CD4-positive, alpha-beta T cell treated with Interferon gamma for 1 hour (primary cell): ENCODE results near the gene DNAH8.
"Not testable (repeated sequence)": the region's sequence is repeated elsewhere in the genome, so short reads cannot be mapped to it uniquely, and the experiment has no call there.

Experiments
- DNase-seq: peaks from one replicate; pipeline ENCODE4 v3.0.0-alpha.2; 2020

DNAH8 gene

DNA sequence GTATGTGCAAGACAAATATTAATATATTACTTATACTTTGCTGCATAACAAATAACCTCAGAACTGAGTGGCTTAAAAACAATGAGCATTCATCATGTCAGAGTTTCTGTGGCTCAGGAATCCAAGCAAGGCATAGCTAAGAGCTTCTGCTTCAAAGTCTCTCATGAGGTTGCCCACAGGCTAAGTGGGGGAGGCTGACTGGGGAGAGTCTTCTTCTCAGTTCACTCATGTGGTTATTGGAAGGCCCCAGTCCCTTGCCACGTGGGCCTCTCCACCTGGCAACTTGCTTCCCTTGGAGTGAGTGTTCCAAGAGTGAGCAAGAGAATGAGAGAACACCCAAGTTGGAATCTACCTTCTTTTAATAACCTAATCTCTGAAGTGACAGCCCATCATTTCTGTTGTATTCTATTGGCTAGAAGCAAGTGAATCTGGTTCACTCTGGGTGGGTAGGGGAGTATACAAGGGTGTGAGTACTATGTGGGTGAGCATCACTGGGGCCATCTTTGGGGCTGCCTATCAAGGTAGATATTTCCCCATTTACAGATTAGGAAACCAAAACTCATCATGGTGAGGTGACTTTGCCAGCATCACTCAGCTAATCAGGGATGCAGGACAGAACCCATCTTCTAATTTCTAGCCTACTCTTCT, 36.0 kb downstream of the DNAH8 start:
- DNase-seq = no peak

DNA sequence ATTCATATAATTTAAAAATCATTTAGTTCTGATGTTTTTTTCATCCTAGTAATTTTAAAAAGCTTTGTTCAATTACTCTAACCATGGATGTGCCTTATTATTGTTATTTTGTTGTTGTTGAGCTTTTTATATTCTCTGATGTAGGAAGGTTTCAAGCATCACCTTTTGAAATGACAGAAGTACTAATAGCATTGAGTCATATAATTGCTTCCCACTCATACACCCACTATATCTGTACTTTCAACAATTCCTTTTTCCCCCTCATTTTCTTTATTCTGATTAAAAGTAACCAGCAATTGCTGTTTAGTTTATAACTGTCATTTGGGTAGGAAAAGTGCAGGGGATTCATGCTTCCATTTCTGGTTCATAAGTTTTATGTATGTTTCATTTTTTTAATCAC, 38.6 kb downstream of the DNAH8 start:
- no peak for DNase-seq

DNA sequence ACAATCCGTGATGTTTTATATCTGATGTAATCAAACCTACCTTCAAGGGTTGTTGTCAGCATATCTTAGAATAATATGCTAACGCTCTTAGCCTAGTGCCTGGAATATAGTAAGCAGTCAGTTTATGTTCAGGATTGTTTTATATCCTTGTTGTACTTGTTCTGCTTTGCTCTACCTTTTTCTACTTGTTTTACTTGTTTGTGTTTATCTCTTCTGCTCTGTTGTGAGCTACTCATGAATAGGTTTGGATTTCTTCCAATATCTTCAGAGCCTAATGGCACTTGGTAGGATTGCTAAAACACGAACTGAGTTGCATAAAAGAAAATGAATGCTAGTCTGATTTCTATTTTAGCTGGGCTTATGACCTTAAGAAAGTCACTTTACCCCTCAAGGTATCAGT, 40.1 kb downstream of the DNAH8 start:
- no peak for DNase-seq

DNA sequence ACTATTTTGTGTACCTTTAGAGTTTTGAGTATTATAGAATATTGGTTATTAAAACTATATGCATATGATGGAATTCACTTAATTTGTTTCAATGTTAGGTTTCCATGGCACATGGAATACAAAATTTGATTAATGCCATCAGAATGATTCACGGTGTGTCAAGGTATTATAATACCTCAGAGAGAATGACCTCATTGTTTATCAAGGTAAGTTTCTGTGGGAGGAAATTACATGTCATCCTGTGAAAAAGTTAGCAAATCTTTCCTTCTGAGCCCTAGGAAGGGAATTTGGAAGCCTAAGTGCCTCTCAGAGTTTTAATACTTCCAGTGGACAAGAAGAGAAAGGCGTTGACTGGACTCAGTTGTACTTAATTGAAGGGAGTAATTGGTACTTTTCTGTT, 40.8 kb downstream of the DNAH8 start:
- no peak for DNase-seq

DNA sequence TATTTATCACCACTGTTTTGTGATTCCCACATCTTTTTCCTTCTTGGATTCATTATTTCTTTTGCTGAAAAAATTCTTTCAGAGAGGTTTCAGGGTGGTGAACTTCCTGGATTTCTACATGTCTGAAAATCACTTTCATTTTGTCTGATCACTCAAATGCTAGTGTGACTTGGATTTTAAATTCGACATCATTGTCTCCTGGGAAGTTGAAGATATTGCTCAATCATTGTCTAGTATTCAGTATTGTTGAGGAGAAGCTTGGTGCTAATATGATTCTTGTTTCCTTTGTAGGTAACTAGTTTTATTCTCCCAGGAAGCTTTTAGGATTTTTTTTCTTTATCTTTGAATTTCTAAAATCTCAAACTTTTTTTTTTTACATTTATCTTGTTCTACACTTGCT, 45.0 kb downstream of the DNAH8 start:
- no peak for DNase-seq

DNA sequence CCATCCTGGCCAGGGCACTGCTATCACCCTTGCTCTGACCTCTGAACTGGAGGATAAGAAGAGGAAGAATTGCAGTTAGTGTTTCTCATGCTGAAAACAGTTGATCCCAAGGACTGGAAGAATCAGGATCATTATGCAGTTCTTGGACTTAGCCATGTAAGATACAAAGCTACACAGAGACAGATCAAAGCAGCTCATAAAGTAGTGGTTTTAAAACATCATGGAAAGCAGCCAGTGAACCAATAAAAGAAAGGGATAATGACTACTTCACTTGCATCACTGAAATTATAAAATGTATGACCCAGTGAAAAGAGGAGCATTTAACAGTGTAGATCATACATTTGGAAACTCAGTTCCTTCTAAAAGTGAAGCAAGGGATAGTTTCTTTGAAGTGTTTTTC, 47.7 kb downstream of the DNAH8 start:
- no peak for DNase-seq

DNA sequence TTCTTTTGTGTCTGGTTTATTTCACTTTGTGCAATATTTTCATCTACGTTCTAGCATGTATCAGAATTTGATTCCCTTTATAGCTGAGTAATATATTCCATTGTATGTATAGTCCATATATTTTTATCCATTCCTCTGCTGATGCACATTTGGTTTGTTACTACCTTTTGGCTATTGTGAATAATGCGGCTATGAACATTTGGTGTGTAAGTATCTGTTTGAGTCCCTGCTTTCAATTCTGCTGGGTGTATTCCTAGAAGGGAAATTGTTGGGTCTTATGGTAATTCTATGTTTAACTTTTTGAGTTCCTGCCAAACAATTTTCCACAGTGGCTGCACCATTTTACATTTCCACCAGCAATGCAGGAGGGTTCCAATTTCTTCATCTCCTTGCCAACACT, 52.4 kb downstream of the DNAH8 start:
- no peak for DNase-seq

DNA sequence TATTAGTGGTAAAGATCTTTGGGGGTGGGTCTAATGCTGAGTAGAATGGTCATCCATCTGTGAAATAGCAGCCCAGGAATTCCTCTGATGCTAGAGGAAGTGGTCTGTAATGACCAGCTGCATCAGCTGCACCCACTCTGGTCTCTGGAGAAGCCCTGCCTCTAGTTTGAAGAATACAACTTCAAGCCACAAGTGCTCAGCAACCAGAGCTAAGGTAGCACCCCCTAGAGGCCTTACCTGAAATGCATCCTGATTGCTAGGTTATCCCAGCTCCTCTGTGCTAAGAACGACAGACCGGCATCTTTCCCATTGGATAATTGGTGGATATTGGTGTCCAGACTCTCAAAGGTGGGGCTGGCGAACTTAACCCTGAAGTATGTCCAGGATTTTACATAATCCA, 58.2 kb downstream of the DNAH8 start:
- no peak for DNase-seq

DNA sequence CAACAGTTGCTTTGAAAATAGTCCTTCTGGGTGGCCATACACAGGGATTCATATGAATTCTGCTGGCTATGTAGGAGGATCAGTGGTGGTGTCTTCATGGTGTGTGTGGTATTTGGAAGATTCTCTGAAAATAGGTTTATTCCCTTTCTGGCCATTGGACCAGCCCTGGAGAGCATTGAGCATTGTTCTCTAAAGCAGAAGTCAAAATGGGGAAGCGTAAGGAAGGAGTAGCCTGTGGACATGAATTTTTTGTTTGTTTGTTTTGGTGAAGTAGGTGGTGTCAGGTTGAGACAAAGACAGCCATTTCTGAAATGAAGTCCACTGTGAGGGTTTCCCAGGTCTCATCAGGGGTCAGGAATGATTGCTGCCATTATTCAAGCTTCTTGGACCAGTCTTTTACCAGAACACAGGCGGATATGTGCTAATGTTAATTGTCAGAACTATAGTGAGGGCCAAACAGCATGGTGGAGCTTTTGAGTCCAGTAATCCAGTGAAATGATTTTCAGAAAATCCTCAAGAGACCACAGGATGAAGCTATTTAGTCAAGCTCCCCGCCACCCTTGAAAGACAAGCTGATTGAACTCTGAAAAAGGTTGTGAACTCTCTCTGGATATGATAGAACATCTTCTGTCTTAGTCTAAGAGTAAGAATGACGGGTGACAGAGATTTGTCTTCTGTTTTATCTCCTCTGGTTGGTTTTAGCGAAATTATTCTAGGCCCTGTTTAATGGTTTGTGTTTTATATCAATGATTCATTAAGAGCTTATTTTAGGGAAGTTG, 60.0 kb downstream of the DNAH8 start:
- no peak for DNase-seq

DNA sequence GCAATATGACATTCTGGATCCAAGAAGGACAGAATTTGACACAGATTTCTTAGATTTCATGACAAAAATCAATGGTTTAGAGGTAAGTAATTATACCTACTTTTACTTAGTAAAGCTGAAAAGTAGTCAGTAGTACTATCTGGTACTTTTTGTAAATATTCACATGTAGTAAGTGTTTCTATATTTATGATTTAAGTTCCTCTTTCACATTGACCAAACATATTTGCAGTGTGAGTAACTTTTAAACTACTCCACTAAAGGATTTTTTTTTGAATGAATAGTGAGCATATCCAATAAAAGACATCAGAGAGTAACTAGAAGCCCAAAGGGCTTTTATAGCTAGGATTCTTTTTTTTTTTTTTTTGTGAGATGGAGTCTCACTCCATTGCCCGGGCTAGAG, 60.8 kb downstream of the DNAH8 start:
- no peak for DNase-seq

DNA sequence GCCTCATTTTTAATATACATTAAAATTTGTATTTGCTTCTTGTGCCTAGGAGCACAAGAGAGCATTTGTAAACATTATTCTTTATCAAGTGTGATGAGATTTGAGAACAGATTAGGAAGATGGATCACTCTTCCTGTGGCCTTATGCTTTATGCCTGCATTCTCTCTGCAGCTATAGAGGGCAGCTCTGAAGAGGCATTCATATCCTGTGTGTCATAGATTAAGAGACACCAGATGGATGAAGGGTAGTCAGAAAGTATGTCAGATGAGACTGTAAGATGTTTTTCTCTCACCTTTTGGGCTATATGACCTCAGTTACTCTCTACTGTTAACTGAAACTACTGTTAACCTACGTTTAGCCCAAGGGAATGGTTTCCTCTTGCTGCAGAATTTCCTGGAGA, 61.4 kb downstream of the DNAH8 start:
- DNase-seq = no peak

DNA sequence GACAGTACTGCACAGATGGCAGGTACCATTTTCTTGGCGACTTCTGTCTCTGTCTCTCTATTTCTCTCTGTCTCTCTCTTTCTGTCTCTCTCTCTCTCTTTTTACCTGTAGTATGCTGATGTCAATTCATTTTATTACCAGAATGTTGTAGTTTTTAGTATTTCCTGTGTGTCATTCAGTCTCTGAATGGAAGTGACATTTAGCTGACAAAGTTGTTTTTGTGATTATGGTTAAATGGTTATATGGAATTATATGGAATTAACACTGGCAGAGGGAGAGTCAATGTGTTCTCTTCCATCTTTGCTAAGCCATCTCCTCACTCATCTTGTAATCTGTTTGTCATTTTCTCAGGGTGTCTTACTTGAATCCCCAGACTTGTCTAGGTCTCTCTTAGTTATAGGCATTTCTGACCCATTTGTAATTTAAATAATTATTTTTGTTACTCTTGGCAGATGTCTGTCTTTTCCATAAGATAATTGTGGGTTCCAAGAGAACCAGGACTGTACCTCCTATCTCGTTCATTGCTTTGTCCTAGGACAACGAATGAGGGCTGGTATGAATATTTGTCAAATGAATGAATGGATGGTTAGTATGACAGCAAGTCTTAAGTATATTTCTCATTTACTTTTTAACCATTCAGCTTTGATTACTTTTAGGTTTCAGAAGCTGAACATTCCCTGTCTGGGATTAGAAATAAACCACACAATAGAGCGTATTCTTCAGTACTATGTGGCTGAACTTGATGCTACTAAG, 64.4 kb downstream of the DNAH8 start:
- no peak for DNase-seq

DNA sequence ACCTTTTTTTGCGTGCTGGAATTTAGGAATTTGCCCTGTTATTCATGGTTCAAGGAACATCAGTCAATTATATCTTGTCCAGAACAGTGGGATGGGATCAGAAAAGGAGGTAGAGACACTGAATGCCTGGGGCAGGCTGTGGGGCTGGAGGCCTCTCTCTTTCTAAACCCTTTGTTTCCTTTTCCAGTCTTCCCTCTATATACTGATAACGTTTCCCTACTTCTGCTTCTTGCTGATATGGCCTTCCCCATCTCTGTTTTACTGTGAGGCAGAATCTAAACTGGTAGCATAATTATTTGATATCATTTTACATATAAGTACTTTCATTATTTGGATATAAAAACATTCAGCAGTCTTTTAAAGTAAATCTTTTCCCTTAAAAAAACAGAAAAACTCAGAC, 67.5 kb downstream of the DNAH8 start:
- DNase-seq = no peak

DNA sequence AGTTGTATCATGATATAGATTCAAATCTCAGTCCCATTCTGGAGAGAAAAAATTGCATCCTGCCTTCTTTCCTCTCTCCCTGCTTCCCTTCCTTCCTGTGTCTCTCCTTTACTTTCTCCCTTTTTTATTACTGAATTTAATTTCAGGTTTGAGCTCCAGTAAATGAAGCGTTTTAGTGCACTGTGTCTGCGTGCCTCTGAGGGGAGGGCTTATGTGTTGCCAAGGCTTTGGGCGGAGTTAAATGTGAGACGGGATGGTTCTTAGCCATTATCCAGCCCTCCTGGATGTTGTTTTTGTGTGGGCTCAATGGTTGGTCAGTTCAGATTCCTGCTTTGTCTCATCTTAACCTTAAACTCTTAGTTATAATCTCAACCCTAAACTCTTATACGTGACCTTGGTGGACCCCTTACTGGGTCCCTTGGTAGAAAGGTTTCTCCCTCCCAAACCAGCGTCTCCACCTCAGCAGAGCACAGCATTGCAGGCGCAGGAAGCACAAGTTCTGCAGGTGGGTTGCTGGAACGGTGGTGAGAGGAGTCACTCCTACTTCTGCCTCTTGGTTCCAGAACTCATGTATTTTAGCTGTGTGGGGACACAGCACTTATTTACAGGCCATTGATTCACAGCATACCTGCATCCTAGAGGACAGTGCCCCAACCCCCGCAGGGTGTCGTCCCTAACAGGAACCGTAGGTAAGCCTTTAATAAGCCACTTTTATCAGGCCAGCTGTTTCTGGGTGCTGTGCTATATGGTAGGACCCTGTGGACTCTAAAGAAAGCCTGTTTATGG, 68.5 kb downstream of the DNAH8 start:
- no peak for DNase-seq

DNA sequence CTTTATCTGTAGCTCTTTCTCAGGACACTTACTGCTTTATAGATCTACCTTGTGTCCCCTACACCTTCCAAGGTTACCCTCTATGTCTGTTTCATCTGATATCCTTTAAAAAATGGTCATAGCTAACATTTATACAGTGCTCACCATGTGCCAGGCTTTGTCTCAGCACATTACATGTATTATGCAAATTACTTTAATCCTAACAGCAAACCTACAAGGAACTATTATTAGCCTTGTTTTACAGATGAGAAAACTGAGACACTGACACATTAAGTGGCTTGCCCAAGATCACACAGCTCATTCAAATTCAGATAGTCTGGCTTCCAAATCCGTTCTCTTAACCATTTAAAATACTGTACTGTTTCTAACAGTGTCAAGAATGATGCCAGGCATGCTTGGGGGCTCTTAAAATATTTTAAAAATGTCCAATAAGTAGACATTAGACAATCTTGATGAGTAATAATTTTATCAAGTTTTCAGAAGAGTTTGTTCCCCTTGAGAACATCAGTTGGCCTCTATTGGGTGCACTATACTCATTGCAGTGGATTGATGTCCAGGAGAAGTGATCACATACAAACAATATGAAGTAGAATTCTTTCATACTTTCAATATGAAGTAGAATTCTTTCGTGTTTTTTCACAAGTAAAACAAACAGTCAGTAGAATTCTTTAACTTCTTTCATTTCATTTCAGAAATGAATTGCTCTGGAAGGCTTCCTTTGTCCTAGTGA, 69.6 kb downstream of the DNAH8 start:
- no peak for DNase-seq

DNA sequence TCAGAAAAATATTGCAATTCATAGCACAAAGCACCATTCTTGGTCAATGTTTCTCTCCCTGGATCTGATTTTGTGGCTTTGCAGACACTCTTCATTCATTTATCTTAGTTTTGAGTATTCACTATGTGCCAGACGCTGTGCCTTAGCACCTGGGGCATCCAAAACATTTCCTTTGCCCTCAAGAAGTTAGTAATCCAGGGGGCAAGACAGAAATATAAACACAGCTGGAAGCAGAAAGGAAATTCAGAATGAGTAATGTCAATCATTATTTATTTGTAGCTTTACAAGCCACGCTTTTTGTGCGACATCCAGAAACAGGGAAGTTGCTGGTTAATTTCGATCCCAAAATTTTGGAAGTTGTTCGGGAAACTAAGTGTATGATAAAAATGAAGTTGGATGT, 71.4 kb downstream of the DNAH8 start:
- DNase-seq = no peak

DNA sequence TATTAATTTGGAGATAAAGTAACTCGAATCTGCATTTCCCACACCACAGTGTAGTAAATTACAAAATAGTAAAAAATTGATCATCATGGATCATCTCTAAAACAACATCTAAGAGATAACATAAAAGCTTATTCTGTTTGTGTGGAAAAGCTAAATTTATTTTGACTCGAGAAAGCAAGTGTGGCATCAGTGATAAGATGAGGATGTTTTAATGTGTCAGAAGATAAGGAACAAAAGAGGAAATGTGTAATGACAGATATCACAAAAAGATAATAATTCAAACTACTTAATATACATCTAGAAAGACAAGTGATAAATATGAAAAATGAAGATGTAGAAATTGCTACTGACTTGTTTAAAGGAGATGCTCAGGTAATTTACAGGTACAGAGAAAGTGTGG, 74.1 kb downstream of the DNAH8 start:
- DNase-seq = no peak

DNA sequence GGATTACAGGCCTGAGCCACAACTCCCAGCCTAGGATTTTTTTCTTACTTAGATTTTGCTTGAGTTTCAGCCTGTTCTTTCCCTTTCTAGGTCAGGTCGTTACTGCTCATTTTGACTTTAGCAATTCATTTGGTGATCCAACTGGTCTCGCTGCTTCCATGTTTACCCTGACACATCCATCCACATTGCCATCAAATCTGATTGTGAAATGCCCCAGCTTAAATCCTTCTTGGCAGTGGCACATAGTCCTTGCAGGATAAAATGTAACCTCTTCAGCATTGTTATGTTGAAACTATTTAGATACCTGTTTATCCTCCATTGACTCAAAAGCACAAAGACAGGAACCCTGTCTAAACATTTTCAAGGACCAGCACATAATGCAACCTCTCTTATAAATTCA, 77.2 kb downstream of the DNAH8 start:
- no peak for DNase-seq

DNA sequence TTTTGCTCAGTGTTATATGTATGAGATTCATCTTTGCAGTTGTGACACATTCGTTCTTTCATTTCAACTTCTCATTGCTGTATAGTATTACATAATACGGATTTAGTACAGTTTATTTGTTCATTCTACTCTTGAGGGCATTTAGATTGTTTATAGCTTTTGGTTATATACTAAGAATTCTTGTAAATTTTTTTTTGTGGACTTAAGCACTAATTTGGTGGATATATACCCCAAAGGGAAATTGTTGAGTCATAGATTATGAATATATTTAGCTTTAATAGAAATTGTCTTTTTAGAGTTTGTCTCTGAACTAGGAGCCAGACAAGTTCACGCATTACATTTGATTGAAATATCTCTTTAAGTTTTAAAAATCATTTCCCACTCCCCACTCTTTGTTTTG, 79.6 kb downstream of the DNAH8 start:
- DNase-seq = no peak

DNA sequence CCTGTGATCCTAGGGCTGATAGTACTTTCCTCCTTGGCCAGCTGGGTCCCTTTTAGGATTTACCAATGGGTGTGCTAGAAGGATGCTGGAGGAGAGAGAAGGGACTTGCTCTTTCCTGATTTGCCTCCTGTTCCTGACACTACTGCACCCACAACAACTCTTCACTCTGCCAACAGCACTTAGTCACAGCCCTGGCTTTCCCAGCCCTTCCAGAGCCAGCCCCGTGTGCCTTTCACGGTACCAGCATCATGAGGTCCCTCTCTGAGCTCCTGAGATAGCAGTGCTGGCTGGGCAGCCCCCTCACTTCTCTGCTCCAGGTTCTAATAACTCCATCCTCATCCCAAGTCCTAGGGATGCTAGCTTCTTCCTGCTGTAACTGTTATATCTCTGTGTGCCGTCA, 80.9 kb downstream of the DNAH8 start:
- DNase-seq = no peak

DNA sequence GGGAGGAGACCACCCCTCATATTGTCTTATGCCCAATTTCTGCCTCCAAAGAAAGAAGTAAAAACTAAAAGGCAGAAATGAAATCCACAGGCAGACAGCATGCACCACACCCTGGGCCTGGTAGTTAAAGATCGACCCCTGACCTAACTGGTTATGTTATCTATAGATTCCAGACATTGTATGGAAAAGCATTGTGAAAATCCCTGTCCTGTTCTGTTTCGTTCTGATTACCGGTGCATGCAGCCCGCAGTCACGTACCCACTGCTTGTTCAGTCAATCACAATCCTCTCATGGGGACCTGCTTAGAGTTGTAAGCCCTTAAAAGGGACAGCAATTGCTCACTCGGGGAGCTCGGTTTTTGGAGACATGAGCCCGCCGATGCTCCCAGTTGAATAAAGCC, 81.3 kb downstream of the DNAH8 start:
- DNase-seq = not testable (repeated sequence)

DNA sequence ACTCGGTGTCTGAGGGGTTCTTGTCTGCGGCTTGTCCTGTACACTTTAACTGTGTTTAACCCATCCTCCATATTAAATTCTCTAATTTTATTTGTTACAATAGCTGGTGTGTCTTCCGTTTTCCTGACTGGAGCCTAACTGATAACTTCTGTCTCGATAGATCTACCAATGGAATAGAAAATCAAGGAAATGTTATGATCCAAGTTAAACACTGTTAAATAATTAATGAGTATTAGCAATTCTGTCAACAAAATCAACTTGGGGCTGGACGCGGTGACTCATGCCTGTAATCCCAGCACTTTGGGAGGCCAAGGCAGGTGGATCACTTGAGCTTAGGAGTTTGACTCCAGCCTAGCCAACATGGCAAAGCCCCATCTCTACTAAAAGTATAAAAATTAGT, 81.7 kb downstream of the DNAH8 start:
- no peak for DNase-seq

DNA sequence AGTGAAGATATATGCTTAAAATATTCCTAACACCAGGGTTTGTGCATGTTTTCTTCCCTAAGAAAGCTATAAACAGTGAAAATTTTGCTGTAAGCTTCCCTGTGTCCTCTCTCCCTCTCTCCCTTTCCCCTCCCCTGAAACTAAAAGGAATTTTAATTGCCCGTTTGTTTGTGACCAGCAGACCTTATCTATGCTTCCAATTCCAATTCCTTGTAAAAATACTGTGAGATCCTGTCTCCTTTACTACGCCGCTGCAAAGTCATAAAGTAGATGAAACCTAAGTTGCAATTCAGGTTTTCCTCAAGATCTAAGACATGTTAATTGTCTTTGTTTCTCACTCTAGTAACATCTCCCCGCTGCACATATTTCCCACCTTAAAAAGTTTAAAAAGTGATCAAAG, 82.3 kb downstream of the DNAH8 start:
- DNase-seq = no peak
